Cardiac septum (tissue), 1 donor: Measurements from ENCODE around the gene NTSR1. TPM values are rescaled to one million over a fixed set of nuclear protein-coding genes. Genes with fewer than 3 reads are reported as not detected.
A peak's percentile ranks its signal among the peaks of the same experiment; 100 is the strongest.

Experiments used
- DNase-seq: peaks from one replicate; pipeline ENCODE4 v3.0.0-alpha.2; 2020; ENCODE audit warnings: low spot score
- intact Hi-C: fragments of 100-400 bp; cut with DNase I; formaldehyde crosslinking; loops from one replicate; pipeline ENCODE4 v1.14.0; 2022
- total RNA-seq: library from RNA; stranded (reverse); fragmentation: NEBNext Ultra II Directional; extraction: Animal tissue kit (Norgen Biotek cat#: 25700); gene quantifications from one replicate; pipeline ENCODE4 v1.2.1, GENCODE V29; 2021
- donor health status: DM: no; HTN: no; CAD: no.

Gene NTSR1
- total RNA-seq, 1 donor from 2014 or later: 0.08 TPM

DNA sequence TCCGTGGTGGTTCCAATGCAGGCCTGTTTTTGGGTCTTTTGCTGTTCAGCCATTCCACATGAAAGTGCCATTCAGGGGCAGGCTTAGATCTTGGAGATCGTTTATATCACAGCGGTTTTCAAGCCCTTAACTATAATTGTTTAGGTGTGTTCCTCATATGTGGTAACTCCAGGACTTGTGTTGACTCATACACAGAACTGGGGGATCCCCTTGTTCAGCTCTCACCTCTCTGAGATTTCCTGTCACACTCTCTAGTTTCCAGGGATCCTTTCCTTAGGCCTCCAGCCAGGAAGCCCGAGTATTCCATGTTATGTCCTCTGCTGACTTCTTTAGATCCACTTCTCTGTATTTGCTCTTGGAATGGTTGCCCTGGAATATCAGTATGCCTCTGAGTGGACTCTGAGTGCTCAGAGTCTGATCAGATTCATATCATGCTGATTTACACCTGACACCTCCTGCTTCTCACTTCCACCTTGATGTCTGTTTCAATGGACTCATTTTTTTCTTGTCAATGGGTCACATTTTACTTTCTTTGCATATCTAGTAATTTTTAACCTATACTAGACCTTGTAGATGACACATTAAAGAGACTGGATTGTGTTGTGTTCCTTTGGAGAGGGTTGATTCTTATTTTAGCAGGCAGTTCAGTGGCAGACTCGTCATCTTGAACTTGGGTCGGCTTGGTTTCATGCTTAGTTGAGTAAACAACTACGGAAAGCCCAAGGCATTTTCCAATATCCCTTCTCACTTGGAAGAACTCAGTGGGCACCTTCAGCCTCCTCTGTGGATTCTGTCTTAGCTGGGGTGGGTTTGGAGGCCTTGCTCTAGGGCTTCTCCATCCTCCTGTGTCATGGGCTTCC lies 13.1 kb downstream of the NTSR1 start:
- DNase-seq: no peak
- intact Hi-C loops: no loop called here

DNA sequence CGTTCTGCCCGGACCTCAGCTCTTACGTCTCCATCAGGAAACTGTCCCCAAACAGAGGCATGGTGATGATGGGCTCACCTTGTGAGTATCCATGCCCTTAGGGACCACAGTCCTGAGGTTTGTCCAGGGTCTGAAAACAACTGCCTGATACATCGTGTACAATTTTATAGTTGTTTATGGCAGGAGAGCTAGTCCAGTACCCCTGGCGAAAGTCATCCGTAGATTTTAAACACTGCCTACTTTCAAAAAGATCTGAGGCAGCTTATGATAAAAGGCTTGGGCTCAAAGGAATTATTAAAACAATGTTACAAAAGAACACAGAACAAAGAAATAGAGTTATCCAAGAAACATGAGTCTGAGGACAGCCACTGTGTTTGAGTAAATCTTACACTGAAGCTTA lies 14.0 kb downstream of the NTSR1 start:
- no peak for DNase-seq
- intact Hi-C loops: no loop called here

DNA sequence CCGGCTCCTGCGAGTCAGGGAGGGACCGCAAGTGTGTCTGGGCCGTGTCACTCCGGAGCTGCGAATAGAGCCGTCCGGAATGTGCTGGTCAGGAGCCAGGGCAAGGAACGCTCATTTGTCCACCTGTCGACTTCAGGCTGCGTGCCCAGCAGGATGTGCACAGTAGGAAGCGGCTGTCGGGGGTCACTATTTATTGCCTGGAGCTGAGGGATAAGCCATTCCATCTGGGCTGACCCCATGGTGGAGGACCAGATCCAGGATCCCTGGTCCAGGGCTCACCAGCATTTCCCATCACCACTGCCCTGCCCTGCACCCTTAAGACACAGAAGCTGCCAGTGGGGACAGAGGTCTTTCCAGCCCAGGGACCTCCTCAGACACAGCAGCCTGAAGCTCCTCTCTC lies 14.7 kb downstream of the NTSR1 start:
- DNase-seq: no peak
- intact Hi-C loops: no loop called here

DNA sequence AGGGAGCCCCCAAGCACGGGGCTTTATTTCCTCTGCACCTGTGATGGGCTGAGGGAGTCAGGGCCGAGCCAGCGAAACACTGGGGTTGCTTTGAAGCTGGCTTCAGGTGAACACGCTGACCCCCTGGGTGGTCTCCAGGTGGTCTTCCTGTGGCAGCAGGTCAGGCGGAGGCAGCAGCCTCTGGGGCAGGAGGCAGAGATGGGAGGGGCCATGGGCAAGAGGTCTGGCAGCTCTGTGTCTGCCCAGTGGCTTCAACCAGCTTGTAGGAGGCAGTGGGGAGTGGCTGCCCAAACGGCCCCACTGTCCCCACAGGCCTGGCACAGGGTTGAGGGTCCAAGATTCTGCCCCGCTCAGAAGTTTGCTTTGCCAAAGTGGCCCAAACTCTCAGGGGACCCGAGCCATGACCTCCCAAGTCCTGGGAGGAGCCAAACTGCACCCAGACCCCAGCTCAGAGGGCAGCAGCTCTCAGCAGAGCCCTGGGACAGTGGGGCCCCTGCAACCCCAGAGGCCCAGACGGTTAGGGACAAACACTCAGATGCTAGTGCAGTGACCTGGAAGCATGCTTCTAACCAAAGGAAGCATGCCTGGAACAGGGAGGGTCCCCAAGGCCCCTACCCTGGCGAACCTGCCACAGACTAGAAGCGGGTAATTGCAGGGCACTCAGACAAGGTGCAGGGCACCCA lies 15.3 kb downstream of the NTSR1 start:
- no peak for DNase-seq
- intact Hi-C loops: no loop called here

DNA sequence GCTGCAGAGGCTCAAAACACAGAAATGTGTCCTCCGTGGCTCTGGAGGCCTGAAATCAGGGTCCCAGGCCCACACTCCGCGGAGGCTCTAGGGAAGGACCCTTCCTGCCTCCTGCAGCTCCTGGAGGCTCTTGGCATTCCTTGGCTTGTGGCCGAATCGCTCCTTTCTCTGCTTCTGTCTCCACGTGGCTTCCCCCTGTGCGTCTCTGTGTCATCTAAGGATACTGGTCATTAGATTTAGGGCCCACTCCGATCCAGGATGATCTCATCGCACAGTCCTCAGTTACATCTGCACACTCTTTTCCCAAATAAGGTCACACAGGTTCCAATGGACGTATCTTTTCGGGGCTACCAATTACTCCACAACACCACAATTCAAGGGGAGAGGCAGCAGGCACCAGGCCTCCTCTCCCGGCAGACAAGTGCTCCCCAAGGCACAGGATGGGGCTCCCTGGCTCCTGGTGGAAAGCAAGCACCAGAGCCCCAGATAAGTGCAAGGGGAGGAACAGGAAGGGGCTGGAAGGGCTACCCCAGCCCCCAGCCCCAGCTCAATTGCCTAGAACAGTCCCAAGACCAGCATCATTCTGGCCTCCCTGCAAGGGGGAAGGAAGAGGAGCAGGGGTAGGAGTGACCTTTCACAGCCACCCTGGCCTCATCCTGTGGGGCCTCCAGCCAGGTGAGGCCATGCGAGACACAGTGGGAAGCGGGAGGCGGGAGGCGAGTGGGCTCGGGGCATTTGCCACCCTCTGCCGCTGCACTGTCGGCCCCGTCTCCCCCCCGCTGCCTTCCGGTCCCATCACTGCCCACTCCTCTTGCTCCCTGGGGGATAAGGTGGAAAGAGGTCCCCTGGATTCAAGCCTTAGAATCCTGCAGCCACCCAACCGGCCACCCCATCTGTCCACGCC lies 16.3 kb downstream of the NTSR1 start:
- DNase-seq: no peak
- intact Hi-C loops: no loop called here

DNA sequence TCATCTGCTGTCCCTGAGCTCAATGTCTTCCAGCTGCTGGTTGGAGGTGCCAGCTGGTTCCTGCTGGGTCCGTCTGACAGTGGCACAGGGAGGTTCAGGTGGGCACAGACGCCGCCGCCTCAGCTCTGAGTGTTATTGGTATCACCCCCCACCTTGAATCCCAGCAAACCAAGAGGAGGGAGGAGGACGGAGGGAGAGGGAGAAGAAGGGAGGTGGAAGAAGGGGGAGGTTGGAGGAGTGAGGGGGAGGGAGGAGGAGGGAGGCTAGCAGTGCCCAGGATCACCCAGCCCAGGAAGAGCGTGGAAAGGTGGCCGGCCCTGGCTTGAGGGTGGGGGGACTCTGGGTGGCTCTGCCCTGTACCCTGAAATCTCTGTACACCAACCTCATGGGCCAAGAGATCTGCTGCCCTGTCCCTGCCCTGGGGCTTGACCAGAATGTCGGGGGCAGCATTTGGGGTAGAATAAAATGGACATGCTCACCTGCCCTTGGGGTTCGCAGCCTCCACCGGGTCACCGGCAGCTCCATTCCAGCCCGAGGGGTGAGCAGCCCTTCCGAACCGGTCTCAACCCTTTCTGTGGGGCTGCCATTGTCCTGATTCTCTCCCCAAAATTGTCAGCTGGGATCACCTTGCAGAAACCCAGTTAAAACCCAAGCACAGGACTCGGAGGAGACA lies 17.1 kb downstream of the NTSR1 start:
- no peak for DNase-seq
- intact Hi-C loops: no loop called here

DNA sequence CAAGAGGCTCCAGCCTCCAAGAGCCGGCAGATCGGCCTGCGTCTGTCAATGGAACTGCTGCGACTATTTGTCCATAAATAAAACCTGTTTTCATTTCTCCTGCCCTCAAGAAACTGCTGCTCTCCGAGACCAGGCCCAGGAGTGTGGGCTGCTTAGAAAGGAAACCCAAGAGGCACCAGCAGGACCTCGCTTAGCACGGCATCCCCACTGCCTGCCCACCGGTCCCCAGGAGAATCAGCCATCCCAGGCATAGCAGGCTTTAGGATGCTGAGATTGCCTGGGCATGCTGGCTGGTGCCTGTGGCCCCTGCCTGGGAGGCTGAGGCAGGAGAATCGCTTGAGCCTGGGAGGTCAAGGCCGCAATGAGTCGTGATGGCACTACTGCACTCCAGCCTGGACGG lies 17.6 kb downstream of the NTSR1 start:
- intact Hi-C loops: no loop called here
- DNase-seq: no peak

DNA sequence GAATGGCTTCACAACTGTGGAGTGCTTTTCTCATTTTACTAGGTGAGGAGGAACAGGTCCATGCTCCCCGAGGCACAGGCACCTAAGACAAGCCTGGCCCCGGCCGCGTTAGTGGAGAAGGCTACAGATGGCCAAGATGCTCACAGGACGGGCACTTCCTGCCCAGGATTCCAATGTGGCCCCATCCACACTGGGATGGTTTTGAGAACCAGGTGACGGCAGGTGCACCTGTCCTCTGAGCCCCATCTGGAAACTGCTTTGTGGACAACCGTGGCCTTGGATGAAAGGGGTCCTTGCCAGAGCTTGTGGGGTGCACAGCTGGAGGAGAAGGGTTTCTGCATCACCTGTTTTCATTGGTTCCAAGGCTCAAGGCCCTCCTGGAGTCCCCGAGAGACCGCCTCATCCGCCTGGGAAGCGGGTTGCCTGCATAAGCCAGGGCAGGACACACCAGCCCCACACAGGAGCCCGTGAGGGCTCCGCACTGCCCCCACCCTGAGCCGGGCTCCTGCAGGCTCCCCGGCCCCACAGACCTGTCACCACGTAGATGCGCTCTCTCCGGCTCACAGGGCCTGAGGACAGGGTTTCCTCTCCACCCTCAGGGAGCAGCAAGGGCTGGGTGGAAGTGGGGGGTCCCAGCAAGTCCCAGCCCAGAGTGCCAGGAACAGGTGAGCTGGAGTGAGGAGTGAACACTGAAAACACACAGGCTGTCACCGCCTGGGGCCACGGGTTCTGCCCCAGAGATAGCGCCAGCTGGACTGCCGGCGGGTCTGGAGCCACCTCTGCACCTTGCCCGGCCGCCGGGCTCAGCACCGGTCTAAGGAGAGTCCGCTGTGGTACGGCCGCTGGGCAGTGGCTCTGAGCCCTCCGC lies 18.3 kb downstream of the NTSR1 start:
- DNase-seq: no peak
- intact Hi-C loops: no loop called here

DNA sequence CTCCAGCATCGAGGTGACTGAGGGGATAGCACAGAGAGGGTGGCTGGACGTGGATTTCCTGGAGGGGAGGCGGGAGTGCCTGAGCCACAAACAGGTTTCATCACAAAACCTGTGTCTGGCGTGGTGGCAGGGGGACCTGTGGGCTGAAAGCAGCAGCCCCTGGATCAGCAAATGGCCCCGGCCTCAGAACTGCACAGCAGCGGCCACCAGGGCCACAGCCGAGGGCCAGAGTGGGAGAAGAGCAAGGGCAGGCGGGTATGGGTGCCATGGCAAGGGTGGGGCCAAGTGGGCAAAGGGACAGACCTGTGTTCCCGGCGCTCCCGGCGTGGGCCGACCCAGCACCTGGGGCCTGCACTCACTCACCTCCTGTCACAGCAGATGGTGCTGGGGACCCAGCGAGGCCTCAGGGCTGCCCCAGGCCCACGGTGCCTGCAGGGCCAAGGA lies 19.0 kb downstream of the NTSR1 start:
- intact Hi-C loops: no loop called here
- no peak for DNase-seq

DNA sequence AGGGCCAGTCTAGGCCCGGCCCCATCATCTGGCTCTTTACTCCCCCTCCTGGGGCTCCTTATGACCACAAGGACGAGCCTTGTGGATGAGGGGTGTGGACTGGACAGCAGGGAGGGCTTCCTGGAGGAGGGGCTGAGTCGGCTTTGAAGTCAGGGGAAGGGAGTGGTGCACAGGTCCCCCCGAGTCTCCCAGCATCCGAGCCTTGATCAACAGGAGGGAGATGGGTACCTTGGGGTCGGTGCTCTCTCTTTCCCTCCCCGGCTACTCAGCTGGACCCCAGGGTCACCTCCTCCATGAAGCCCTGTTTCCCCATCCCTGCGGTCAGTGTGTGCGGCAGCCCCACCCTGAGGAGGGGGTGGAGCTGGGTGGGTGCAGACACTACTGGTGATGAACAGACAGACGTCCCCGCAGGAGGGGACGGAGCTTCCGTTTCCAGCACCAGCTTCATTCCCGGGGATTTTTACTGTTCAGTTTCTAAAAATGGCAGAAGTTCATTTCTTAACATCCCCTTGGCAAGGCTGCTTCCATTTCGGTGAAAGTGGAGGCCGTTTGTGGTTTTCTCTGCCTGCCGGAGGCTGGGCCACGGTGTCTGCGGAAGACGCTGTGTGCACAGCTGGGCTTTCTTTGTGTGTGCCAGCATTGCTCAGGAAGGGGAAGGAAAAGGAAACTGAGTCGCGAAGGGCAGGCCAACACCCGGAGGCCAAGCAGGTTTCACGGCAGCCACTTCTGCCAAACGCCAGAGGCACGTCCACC lies 19.6 kb downstream of the NTSR1 start:
- intact Hi-C loops: no loop called here
- DNase-seq: no peak

DNA sequence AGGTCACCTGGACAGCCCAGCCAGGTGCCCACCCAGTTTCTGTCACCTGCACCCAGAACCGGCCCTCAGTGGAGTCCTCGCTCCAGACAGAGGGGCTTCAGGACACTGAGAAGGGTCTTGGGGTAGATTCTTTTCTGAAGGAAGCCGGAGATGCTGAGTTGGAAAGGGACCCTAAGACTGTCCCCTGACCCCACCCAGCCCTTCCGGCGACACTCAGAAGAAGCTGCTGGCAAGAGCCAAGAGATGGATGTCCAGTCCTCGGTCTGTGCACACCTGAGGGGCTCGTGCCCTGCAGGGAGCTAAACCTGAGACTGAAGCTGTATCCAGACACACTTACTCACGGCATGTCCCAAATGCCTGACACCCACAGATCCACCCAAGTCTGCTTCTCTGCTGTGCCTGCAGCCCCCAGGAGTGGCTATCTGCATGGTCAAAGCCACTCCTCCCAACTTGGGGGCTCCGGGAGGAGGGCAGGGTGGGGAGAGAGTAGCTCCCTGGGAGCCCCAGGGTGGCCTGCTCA lies 20.2 kb downstream of the NTSR1 start:
- intact Hi-C loops: no loop called here
- DNase-seq: no peak

DNA sequence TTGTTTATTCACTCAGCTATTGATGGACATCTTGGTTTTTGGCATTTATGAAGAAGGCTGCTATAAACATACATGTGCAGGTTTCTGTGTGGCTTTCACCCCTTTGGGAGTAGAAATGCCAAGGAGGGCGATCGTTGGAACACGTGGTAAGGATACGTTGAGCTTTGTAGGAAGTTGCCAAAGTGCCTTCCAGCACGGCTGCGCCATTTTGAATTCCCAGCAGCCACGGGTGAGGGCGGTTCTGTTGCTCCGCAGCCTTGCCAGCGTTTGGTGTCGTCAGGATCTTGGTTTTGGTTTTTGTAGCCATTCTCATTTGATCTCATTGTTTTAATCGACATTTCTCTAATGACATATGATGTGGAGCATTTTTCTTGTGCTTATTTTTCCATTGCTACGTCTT lies 21.8 kb downstream of the NTSR1 start:
- DNase-seq: no peak
- intact Hi-C loops: no loop called here

DNA sequence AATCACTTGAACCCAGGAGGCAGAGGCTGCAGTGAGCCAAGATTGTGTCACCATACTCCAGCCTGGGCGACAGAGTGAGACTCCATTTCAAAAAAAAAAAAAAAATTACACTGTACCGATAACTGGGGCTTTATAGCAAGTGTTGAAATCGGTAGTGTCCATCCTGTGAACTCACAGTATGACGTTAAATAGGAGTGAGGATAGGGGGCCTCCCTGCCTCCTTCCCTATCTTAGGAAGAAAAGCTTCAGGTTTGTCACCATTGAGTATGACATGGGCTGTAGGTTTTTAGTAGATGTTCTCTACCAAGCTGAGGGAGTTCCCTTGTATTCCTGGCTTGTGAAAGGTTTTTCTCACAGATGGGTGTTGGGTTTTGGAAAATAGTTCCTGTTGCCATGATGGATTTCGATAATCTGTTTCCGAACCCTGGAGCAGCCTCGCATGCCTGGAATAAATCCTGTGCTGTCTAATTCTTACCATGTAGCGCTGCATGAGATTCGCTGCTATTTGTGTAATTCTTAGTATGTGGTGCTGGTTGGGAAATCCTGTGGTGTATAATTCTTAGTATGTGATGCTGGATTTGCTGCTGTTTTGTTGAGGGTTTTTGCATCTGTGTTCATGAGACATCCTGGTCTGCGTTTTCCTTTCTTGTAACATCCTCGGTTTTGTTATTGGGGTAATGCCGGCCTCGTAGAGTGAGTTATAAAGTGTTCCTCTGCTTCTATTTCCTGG lies 23.6 kb downstream of the NTSR1 start:
- intact Hi-C loops: no loop called here
- no peak for DNase-seq

DNA sequence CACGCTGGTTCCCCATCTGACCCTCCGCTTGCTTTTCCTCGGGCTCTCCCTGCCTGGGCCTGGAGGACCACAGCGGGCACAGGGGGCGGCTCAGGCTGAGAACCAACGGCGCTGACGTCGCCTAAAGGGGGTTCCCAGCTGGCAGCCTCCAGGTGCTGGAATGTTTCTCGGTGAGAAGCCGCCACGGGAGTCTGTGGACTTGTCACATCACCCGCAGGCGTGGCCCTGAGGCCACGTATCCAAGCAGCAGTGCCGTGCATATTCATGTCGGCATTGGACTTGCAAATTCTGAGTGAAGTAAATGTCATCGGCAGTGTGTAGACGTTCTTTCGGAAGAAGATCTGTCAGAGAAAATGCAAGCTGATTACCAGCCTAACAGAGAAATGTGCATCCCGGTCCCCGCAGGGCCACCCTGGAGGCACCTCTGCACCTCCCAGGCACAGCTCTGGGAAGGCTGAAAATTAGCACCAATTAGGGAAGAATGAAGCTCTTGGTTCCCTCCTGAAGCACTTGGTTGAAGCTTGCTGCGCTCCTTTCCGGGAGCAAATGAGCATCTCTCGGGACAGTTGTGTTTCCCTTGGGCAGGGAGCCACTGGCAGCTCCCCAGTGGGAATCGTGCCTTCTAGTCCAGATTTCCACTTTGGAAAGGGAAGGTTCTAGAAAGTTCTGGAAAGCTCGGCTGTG lies 24.3 kb downstream of the NTSR1 start:
- intact Hi-C loops: no loop called here
- DNase-seq: peak; percentile 35

DNA sequence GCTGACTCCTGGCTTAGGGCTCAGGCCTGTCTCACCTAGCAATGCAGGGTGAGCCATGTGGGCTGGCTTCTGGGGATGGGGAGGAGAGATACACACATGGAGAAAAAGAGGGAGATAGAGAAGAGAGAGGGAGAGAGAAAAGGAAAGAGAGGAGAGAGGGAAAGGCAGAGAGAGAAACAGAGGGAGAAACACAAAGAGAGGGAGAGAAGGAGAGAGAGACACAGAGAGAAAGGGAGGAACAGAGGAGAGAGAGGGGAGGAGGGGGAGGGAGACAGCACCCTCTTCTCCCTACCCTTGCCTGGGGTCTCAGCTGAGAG lies 24.8 kb downstream of the NTSR1 start:
- DNase-seq: peak; percentile 20
- intact Hi-C loops: no loop called here

DNA sequence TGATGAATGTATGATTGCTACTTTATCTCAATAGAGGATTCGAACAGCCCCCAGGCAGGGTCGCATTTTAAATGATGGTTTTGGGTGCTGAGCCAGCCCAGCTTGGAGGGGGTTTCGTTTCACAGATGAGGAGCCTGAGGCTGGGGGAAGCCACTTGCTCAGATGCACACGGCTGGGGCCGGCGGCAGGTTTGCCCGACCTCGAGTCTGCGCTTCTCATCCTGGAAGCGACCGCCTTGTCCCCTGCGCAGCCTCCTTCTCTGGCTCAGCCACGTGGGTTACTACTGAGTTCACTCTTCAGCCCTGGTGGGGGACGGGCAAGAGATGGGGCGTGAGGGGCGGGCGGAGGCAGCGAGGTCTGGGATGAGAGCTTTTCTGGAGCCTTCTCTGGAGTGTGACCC lies 25.3 kb downstream of the NTSR1 start:
- DNase-seq: peak; percentile 56
- intact Hi-C loops: no loop called here

DNA sequence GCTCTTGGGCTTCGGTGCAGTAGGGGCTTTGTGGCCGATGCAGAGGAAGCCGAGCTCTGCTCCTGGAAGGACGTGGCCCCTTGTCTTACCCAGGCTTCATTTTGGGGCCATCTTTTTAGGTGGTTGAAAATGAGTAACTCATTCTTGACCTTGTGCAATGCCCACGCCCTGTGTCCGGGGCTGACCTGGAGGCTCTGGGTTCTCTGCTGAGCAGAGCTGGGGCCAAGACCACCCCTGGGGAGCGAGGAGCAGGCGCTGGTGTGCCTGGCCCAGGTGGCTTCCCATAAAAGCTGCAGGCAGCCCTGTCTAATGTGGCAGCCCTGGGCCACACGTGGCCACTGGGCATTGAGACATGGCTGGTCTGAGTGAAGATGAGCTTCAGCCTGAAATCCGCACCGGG lies 25.7 kb downstream of the NTSR1 start:
- DNase-seq: peak; percentile 36
- intact Hi-C loops: no loop called here
